Esophagus mucosa (tissue), 1 donor: Measurements from ENCODE around the gene VEGFA. TPM values are rescaled to one million over a fixed set of nuclear protein-coding genes. Genes with fewer than 3 reads are reported as not detected.

Source experiments
- ATAC-seq: fragments of 200-7000 bp; cut with Tn5 transposase; one replicate; pipeline ENCODE4 v1.9.1; 2020
- total RNA-seq: library from RNA; stranded (reverse); gene quantifications from one replicate; pipeline ENCODE4 v1.2.4, GENCODE V29; 2023
- donor health status: DM: yes; HTN: yes; CAD: no.

Gene VEGFA
- total RNA-seq, result 129 TPM

- peak; percentile 67 for ATAC-seq
These were observed at the start of gene VEGFA for GRCh38 chr6:43769526-43770371. TSS of gene VEGFA (plus strand) at chr6:43770211.

- no peak for ATAC-seq
These were observed 49.0 kb upstream of the VEGFA start for GRCh38 chr6:43720999-43721398.

GRCh38 chr6:43722920-43723545 is 47.0 kb upstream of the VEGFA start:
- no peak for ATAC-seq

- peak; percentile 85 for ATAC-seq
These were observed 46.2 kb upstream of the VEGFA start for GRCh38 chr6:43723737-43724295.

- ATAC-seq, result no peak
These were observed 45.7 kb upstream of the VEGFA start for GRCh38 chr6:43724354-43724753.

GRCh38 chr6:43724914-43725642 is 44.9 kb upstream of the VEGFA start:
- ATAC-seq, result peak; percentile 97

- no peak for ATAC-seq
These were observed 44.1 kb upstream of the VEGFA start for GRCh38 chr6:43725643-43726580.

- no peak for ATAC-seq
These were observed 42.4 kb upstream of the VEGFA start for GRCh38 chr6:43727634-43728033.

GRCh38 chr6:43728586-43728985 is 41.4 kb upstream of the VEGFA start:
- ATAC-seq, result no peak

- no peak for ATAC-seq
These were observed 40.5 kb upstream of the VEGFA start for GRCh38 chr6:43729537-43729936.

- no peak for ATAC-seq
These were observed 39.4 kb upstream of the VEGFA start for GRCh38 chr6:43730634-43731033.

GRCh38 chr6:43733471-43734293 is 36.3 kb upstream of the VEGFA start:
- peak; percentile 86 for ATAC-seq

- ATAC-seq, result no peak
These were observed 35.7 kb upstream of the VEGFA start for GRCh38 chr6:43734294-43734665.

GRCh38 chr6:43735642-43736199 is 34.3 kb upstream of the VEGFA start:
- peak; percentile 67 for ATAC-seq

- ATAC-seq, result no peak
These were observed 33.7 kb upstream of the VEGFA start for GRCh38 chr6:43736211-43736786.

- ATAC-seq, result no peak
These were observed 33.2 kb upstream of the VEGFA start for GRCh38 chr6:43736844-43737243.

GRCh38 chr6:43737272-43738081 is 32.5 kb upstream of the VEGFA start:
- ATAC-seq, result no peak

GRCh38 chr6:43738267-43738676 is 31.7 kb upstream of the VEGFA start:
- ATAC-seq, result no peak

GRCh38 chr6:43738877-43739641 is 31.0 kb upstream of the VEGFA start:
- ATAC-seq, result no peak
